ENCODE measurements around the gene GPC1. TPM values are rescaled to one million over a fixed set of nuclear protein-coding genes. Genes with fewer than 3 reads are reported as not detected.

The GPC1 gene, protein sequence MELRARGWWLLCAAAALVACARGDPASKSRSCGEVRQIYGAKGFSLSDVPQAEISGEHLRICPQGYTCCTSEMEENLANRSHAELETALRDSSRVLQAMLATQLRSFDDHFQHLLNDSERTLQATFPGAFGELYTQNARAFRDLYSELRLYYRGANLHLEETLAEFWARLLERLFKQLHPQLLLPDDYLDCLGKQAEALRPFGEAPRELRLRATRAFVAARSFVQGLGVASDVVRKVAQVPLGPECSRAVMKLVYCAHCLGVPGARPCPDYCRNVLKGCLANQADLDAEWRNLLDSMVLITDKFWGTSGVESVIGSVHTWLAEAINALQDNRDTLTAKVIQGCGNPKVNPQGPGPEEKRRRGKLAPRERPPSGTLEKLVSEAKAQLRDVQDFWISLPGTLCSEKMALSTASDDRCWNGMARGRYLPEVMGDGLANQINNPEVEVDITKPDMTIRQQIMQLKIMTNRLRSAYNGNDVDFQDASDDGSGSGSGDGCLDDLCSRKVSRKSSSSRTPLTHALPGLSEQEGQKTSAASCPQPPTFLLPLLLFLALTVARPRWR
- 248 and 255 TPM in 2 replicates for total RNA-seq

DNA sequence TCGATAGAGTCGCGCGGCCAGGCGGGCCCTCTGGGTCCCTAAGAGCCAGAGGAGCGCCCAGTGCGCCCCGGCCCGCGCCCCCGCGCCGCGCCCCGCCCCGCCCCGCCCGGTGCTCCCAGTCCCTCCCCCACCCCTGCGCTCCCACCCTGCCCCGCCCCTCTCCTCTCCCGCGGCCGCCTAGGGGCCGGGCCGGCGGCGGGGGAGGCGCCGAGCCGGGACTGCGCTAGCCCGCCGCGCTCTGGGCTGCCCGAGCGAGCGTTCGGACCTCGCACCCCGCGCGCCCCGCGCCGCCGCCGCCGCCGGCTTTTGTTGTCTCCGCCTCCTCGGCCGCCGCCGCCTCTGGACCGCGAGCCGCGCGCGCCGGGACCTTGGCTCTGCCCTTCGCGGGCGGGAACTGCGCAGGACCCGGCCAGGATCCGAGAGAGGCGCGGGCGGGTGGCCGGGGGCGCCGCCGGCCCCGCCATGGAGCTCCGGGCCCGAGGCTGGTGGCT, at the start of gene GPC1:
GPC1 (plus strand) TSS at position 207 of the 491 bp plus-strand sequence; CDS start at position 463, 256 bp downstream.

Other genes with a start within 250 kb of the GPC1 start
- gene ANKMY1, start 122.3 kb downstream of the GPC1 start, total RNA-seq = 5.4 and 6.3 TPM in 2 replicates
- 3.3 and 7.2 TPM in 2 replicates for gene DUSP28, start 124.7 kb downstream of the GPC1 start, total RNA-seq
- gene RNPEPL1, start 132.8 kb downstream of the GPC1 start, total RNA-seq = 25.7 and 32.1 TPM in 2 replicates
- 4.1 and 8.3 TPM in 2 replicates for gene CAPN10, start 151.1 kb downstream of the GPC1 start, total RNA-seq
- not detected in 2 replicates for gene GPR35, start 189.8 kb downstream of the GPC1 start, total RNA-seq
- gene AQP12B, start 247.2 kb downstream of the GPC1 start, total RNA-seq = not detected in 2 replicates